Purkinje cell (primary cell): ENCODE data around the gene TAF11L13. TPM values are rescaled to one million over a fixed set of nuclear protein-coding genes. Genes with fewer than 3 reads are reported as not detected.

Experiments
- polyA plus RNA-seq: library from polyadenylated mRNA; unstranded; fragments of >200 nt; fragmentation: Nextera tagmentation; gene quantifications from 2 replicates; pipeline ENCODE4 v1.2.1, GENCODE V29; 2014

TAF11L13 gene
- polyA plus RNA-seq = not detected in 2 replicates

DNA sequence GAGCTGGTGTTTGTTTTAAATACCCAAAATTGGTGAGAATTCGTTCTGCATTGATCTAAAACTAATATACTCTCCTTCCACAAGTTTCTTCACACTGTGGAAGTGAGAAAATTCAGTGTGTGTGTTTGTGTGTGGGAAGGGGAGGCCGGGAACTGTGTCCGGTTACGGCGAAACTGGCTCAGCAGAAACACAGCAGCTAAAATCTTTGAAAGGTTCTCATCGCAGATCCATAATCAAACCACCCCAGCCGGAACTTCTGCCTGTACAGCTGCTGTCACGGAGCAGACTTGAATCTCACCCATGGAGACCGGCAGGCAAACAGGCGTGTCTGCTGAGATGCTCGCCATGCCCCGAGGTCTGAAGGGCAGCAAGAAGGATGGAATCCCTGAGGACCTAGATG is at the start of gene TAF11L13:
TAF11L13 (plus strand) TSS at position 301 of the 400 bp plus-strand sequence.

DNA sequence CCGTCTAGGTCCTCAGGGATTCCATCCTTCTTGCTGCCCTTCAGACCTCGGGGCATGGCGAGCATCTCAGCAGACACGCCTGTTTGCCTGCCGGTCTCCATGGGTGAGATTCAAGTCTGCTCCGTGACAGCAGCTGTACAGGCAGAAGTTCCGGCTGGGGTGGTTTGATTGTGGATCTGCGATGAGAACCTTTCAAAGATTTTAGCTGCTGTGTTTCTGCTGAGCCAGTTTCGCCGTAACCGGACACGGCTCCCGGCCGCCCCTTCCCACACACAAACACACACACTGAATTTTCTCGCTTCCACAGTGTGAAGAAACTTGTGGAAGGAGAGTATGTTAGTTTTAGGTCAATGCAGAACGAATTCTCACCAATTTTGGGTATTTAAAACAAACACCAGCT is 46.2 kb upstream of the TAF11L13 start, which contains the start of gene TAF11L7:
TAF11L7 (minus strand) TSS at position 101 of the 400 bp plus-strand sequence.

GRCh38 chr5:17590860-17591259 is 41.0 kb upstream of the TAF11L13 start, which contains the start of gene TAF11L8:
Gene TAF11L8 (minus strand): TSS chr5:17590960.

DNA sequence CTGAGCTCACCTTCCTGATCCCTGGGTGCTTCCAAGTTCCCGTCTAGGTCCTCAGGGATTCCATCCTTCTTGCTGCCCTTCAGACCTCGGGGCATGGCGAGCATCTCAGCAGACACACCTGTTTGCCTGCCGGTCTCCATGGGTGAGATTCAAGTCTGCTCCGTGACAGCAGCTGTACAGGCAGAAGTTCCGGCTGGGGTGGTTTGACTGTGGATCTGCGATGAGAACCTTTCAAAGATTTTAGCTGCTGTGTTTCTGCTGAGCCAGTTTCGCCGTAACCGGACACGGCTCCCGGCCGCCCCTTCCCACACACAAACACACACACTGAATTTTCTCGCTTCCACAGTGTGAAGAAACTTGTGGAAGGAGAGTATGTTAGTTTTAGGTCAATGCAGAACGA is 37.6 kb upstream of the TAF11L13 start, which contains the start of gene TAF11L9:
TAF11L9 (minus strand) TSS at position 140 of the 400 bp plus-strand sequence.

DNA sequence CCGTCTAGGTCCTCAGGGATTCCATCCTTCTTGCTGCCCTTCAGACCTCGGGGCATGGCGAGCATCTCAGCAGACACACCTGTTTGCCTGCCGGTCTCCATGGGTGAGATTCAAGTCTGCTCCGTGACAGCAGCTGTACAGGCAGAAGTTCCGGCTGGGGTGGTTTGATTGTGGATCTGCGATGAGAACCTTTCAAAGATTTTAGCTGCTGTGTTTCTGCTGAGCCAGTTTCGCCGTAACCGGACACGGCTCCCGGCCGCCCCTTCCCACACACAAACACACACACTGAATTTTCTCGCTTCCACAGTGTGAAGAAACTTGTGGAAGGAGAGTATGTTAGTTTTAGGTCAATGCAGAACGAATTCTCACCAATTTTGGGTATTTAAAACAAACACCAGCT is 34.2 kb upstream of the TAF11L13 start, which contains the start of gene TAF11L10:
TAF11L10 (minus strand) TSS at position 101 of the 400 bp plus-strand sequence.

DNA sequence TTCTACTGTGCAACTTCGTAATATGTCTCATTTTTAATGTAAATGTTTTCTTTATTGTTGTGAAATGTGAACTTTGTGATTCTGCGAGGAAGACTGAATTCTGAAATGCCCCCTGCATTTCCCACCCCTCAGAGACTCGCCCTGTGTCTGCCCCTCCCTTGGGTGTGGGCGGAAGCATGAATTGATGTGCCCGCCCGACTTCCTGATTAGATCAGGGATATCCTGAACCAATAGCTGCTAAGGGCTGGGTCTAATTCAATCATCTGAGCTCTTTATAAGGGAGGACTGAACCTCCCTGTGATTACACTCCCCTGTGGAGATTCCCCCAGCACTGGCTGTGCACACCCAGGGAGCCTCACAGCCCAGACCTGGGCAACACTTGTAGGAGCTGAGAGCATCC is 28.0 kb upstream of the TAF11L13 start, which contains the start of gene TAF11L11:
TAF11L11 (plus strand) TSS at position 304 of the 400 bp plus-strand sequence.

DNA sequence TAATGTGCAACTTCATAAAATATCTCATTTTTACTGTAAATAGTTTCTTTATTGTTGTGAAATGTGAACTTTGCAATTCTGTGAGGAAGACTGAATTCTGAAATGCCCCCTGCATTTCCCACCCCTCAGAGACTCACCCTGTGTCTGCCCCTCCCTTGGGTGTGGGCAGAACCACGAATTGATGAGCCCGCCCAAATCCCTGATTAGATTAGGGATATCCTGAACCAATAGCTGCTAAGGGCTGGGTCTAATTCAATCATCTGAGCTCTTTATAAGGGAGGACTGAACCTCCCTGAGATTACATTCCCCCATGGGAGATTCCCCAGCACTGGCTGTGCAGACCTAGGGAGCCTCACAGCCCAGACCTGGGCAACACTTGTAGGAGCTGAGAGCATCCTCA is 21.8 kb upstream of the TAF11L13 start, which contains the start of gene TAF11L12:
TAF11L12 (plus strand) TSS at position 301 of the 400 bp plus-strand sequence.

DNA sequence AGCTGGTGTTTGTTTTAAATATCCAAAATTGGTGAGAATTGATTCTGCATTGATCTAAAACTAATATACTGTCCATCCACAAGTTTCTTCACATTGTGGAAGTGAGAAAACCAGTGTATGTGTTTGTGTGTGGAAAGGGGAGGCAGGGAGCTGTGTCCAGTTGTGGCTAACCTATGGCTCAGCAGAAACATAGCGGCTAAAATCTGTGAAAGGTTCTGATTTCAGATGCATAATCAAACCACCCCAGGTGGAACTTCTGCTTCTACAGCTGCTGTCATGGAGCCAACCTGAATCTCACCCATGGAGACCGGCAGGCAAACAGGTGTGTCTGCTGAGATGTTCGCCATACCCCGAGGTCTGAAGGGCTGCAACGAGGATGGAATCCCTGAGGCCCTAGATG is 2.3 kb downstream of the TAF11L13 start, which contains the start of gene TAF11L14:
TAF11L14 (plus strand) TSS at position 301 of the 400 bp plus-strand sequence.

Other genes with a start within 250 kb of the TAF11L13 start
- not detected in 2 replicates for gene TAF11L2, start 133.9 kb upstream of the TAF11L13 start, polyA plus RNA-seq
- not detected in 2 replicates for gene TAF11L3, start 113.7 kb upstream of the TAF11L13 start, polyA plus RNA-seq
- not detected in 2 replicates for gene TAF11L4, start 110.3 kb upstream of the TAF11L13 start, polyA plus RNA-seq
- gene TAF11L5, start 106.9 kb upstream of the TAF11L13 start, polyA plus RNA-seq = not detected in 2 replicates
- gene TAF11L6, start 103.4 kb upstream of the TAF11L13 start, polyA plus RNA-seq = not detected in 2 replicates
- gene TAF11L7, start 46.3 kb upstream of the TAF11L13 start, polyA plus RNA-seq = not detected in 2 replicates
- gene TAF11L8, start 41.1 kb upstream of the TAF11L13 start, polyA plus RNA-seq = not detected in 2 replicates
- gene TAF11L9, start 37.7 kb upstream of the TAF11L13 start, polyA plus RNA-seq = not detected in 2 replicates
- gene TAF11L10, start 34.3 kb upstream of the TAF11L13 start, polyA plus RNA-seq = not detected in 2 replicates
- gene TAF11L11, start 27.9 kb upstream of the TAF11L13 start, polyA plus RNA-seq = not detected in 2 replicates
- gene TAF11L12, start 21.7 kb upstream of the TAF11L13 start, polyA plus RNA-seq = not detected in 2 replicates
- not detected in 2 replicates for gene TAF11L14, start 2.4 kb downstream of the TAF11L13 start, polyA plus RNA-seq